Activated CD4-positive, alpha-beta T cell treated with anti-CD3 and anti-CD28 coated beads for 1 hour (primary cell): ENCODE data around the gene CXCR4.

Experiments
- DNase-seq: peaks from one replicate; pipeline ENCODE4 v3.0.0-alpha.2; 2020

CXCR4 gene

GRCh38 chr2:136117909-136118818 is at the start of gene CXCR4:
Gene CXCR4, minus strand, starts transcription at chr2:136118149. Its CDS starts 89 bp downstream, at chr2:136118060.
- peak; percentile 91 for DNase-seq

GRCh38 chr2:136164280-136164776 is 46.4 kb upstream of the CXCR4 start:
- no peak for DNase-seq

DNA sequence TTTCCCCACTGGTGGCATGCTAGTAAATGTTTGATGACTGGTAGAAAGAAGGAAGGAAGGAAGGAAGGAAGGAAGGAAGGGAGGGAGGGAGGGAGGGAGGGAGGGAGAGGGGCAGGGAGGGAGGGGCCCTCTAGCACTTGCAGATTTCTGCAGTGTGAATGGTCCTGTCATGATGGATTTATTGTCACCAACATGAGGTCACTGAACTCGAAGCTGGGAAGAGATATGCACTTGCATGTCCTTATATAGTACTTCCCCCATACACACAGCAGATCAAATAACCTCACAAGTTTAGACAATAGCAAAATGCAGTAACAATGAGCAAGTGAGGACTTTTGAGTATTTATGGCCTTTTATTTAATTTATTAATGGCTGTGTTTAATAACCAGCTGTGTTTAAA is 44.5 kb upstream of the CXCR4 start:
- DNase-seq, result no peak

DNA sequence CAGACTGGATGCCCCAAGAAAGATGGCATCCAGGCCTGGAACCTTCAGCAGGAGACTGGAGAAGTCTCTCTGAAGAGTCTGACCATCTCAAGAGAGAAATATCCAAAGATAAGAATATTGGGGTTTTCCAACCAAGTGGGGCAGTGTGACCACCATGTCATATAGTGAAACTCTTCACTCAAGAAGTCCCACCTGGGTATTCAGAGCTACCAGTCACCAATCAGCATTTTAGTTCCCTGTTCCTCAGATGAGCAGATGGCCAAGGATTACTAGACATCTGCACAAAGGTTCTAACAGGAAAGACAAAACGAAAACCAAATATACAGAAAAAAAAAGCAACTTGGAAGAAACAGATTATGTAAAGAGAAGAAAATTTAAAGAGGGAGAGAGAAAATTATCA is 38.5 kb upstream of the CXCR4 start:
- DNase-seq, result no peak

- DNase-seq, result no peak
These were observed 36.4 kb upstream of the CXCR4 start for GRCh38 chr2:136154384-136154783.

DNA sequence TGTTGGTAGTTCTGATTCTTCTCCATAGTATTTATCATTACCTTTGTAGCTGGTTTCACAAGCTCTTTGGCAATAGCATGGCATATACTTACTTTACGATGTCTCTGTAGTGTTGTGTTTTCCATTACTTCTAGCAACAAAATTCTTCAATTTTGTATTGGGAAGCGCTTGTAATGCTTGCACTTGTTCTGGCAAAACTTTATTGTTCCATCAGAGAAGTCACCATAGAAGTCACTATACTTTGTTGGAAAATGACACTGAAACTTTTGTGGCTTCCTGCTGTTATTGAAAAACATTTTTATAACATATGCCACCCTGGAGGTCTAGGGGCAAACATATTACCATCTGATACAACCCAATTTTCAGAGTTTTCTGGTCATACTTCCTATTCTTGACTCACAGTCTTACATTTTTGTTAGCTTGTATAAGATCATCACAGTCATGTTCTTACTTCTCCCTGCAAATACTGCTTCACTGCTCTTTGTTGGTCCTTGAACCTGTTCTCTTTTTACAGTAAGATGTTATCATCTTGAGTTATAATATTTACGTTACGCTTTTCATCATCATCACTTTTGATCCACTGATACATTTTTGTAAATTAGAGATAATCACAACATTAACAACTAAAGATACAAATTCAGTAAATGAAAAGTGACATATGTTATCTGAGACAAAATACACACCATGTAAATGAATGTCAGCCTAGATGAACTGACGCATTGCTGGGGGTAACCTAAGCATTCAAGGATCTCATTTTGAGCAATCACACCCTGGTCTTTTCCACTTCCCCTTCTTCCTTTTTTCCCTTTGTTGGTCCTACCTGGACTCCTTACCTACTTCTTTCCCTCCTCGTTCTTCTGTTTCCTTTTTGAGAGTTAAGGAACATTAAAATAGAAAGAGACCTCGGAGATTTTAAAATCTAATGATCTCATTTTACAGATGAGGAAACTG is 33.3 kb upstream of the CXCR4 start:
- no peak for DNase-seq

GRCh38 chr2:136149011-136149410 is 31.1 kb upstream of the CXCR4 start:
- DNase-seq, result no peak

DNA sequence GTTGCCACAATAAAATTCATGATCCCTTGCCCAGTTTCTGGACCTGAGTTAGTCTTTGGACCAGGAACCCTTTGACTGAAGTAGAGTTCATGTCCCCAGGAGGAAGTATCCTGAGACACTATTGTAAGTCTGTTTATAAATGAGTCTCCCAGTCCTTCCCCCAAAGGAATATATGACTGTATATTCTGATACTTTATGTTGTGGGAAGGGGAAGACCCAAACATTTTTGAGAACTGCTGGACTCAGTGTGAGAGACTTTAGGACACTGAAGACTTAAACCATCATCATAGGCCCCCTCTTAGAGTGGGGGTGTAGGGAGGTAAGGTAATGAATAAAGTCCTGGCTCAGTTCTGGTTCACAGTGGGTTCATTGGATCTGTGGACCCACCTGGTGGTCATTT is 28.6 kb upstream of the CXCR4 start:
- no peak for DNase-seq

DNA sequence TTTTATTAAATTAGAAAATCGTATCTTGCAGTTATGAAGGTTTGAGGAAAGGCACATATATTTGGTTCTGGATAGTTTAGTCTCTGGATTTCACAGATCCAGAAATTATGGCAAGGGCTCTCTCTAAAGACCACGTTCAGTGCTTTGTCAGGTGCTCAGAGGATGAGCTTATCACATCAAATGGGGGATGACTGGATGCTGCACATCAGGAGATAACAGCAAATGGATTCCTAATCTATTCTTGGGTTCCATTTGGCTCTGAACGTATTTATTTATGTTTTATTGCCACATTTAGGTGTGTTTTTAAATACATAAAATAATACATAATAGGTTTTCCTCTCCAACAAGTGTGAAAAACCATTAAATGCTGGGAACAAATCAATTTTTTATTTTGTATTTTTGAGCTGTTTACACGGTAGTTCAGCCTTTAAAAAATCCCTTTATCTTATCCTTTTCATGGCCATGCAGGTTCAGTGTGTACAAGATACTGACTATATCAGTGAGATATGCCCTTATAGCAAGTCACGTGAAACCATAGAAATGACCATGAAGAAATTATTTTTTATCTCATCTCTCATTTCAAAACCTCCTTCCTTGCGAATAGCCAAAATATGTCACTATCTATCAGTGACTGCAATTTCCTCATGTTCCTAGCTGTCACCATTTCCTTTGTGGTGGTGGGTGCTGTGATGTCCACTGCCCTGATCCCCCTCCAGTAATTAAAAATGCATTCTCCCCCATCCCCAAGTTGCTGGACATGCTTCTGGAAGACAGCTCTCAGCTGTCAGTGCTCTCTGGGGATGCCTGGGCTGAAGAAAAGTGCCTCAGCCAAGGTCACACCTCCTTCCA is 25.9 kb upstream of the CXCR4 start:
- DNase-seq, result no peak

GRCh38 chr2:136141510-136142149 is 23.7 kb upstream of the CXCR4 start:
- no peak for DNase-seq

DNA sequence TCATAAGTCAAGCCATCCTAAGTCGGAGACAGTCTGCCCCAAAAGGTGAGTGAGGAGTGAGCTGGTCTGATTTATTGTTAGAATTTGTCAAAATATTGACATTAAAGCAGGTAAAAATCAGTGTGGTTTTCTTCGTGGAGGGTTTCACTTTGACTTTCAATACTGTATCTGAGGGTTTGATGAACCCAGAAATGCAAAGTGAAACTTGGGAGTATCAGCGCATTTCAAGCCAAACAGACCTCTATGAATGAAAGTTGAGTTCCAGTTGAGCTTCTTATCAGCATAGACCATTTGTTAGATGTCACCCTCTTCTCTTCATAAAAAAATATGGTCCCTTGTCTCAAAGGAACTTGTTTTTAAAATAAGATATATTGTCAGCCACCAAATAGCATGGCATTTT is 21.7 kb upstream of the CXCR4 start:
- DNase-seq, result no peak

DNA sequence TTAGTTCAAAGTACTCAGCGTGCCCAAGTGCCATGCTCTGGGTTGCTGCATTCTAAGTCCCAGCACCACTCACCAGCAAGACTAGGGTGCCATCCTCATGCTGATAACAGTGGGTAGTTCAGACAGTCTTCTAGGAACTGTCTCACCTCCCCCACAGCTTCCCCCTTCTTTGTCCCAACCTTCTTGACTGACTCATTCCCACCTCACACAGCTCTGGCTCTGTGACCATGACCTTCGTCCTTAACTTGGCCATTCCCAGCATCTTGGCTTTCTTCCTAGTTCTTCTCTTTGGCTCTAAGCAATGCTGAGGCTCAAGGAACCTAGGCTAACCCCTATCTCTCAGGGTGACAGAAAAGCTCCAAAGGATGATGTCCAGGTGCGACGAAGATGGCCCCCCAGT is 20.0 kb upstream of the CXCR4 start:
- DNase-seq, result no peak

DNA sequence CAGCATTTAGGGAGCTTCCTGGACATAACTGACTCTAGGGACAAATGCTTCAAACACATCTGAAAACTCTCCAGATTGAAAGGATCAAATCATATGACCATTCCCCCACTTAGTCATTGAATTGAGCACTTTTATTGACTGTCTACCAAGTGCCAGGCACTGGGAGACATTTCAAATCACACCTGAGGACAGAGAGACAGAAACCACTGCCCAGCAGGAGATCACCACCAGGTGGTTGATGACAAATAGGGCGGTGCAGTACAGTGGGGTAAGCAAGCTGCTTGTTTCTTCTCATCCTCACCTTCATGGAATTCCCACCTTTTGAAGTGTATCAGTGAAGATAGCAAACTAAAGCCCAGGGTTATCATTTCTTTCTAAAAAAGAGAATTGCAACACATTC is 19.0 kb upstream of the CXCR4 start:
- no peak for DNase-seq

GRCh38 chr2:136135921-136136906 is 18.3 kb upstream of the CXCR4 start:
- peak; percentile 59 for DNase-seq

DNA sequence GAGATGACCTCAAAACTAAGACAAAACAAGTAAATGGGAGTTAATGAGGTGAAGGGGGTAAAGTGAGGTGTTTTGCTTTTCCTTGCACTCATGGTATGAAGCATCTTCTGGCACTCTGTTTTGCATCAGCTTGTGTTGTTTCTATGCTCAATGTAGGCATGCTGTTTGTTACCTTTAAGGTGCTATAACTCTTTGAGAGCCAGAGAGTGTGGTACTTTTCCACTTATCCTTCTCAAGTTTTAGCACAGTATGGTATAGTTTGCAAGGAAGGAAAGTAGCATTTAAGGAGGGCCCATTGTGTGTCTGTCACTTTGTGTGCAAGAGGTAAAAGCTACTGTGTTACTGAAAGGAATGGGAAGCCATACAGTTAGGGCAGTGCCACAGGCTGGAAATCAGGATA is 17.5 kb upstream of the CXCR4 start:
- DNase-seq, result no peak

DNA sequence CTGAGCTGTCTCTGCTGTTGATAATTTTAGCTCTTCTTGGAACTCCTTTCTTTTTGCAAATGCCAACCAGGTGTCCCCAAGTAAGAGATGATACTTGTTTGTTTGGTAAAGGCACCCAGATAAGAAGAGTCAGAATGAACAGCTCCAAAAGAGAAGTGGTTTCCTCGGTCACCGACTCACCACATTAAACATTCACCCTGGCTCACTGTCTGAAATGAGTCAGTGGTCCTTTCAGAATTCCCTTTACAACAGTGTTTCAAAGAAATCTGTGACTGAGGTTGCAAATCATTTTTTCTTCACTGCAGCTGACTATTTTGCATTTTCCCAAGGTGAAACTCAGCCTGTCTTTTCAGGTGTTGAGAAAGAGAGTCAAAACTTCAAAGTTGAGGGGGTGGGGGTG is 16.2 kb upstream of the CXCR4 start:
- DNase-seq, result no peak

- no peak for DNase-seq
These were observed 15.6 kb upstream of the CXCR4 start for GRCh38 chr2:136133586-136133985.

GRCh38 chr2:136133176-136133575 is 15.2 kb upstream of the CXCR4 start:
- no peak for DNase-seq

DNA sequence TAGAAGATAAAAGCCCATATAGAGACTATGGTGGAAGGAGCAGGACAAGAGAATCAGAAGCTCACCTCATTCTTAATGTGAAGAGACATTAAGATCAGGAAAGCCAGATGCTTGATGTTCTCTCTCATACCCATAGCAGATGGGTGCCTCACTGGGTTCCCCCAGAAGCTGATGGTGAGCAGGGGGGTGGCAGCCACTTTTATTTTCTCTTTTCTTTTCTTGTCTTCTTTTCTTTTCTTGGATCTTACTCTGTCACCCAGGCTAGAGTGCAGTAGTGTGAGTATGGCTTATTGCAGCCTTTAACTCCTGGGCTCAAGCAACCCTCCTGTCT is 14.8 kb upstream of the CXCR4 start:
- no peak for DNase-seq

- peak; percentile 42 for DNase-seq
These were observed 14.2 kb upstream of the CXCR4 start for GRCh38 chr2:136131961-136132824.
